Ishikawa (cell line): ENCODE results near the gene PPIC.

Experiments
- CEBPB ChIP-seq: IDR thresholded peaks from 2 replicates; pipeline ENCODE4 v1.6.1; 2012
- EP300 ChIP-seq: IDR thresholded peaks from 2 replicates; pipeline ENCODE4 v1.6.1; 2012; ENCODE audit warnings: borderline replicate concordance
- TAF1 ChIP-seq: IDR thresholded peaks from 2 replicates; pipeline ENCODE4 v1.6.1; 2012; ENCODE audit warnings: low read depth, mild to moderate bottlenecking
- YY1 ChIP-seq: IDR thresholded peaks from 2 replicates; pipeline ENCODE4 v1.6.1; 2012; ENCODE audit warnings: low read depth
- TF ChIP-seq, protein P1 (sequence below): IDR thresholded peaks from 2 replicates; pipeline ENCODE4 v1.6.1; 2012; ENCODE audit warnings: low read depth, mild to moderate bottlenecking

DNA sequence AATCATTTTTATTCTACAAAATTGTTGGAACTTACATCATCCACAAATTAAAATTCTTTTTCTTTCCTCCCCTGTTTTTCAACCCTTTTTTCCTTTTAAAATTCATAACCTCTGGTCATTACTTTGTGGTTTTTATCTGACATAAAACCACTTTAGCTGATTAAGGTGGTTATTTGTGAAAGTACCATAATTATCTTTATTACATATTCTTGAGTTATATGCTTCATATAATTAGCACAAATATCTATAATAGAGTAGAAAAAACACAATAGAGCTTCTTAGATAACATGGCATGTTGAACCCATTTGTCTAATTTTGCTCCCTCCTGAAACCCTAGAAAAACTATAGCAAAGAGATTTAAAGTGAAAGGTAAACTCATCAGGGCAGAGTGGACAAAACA is 22.9 kb upstream of the PPIC start:
- no peak for TF ChIP-seq YY1
- TF ChIP-seq, protein P1, sequence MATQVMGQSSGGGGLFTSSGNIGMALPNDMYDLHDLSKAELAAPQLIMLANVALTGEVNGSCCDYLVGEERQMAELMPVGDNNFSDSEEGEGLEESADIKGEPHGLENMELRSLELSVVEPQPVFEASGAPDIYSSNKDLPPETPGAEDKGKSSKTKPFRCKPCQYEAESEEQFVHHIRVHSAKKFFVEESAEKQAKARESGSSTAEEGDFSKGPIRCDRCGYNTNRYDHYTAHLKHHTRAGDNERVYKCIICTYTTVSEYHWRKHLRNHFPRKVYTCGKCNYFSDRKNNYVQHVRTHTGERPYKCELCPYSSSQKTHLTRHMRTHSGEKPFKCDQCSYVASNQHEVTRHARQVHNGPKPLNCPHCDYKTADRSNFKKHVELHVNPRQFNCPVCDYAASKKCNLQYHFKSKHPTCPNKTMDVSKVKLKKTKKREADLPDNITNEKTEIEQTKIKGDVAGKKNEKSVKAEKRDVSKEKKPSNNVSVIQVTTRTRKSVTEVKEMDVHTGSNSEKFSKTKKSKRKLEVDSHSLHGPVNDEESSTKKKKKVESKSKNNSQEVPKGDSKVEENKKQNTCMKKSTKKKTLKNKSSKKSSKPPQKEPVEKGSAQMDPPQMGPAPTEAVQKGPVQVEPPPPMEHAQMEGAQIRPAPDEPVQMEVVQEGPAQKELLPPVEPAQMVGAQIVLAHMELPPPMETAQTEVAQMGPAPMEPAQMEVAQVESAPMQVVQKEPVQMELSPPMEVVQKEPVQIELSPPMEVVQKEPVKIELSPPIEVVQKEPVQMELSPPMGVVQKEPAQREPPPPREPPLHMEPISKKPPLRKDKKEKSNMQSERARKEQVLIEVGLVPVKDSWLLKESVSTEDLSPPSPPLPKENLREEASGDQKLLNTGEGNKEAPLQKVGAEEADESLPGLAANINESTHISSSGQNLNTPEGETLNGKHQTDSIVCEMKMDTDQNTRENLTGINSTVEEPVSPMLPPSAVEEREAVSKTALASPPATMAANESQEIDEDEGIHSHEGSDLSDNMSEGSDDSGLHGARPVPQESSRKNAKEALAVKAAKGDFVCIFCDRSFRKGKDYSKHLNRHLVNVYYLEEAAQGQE, result no peak
- TF ChIP-seq EP300, result no peak
- no peak for TF ChIP-seq CEBPB
- no peak for TF ChIP-seq TAF1
